ENCODE results near the gene TMA7B.
"Not testable (repeated sequence)": the region's sequence is repeated elsewhere in the genome, so short reads cannot be mapped to it uniquely, and the experiment has no call there.

Gene TMA7B

GRCh38 chr22:39933741-39934140, 26.5 kb upstream of the TMA7B start:
- no peak for DNase-seq

GRCh38 chr22:39935116-39935515, 25.1 kb upstream of the TMA7B start:
- no peak for DNase-seq

GRCh38 chr22:39935612-39936011, 24.6 kb upstream of the TMA7B start:
- no peak for DNase-seq

- DNase-seq, result no peak
Observed at GRCh38 chr22:39936523-39937145, 23.6 kb upstream of the TMA7B start.

- DNase-seq, result no peak
Observed at GRCh38 chr22:39937906-39938305, 22.3 kb upstream of the TMA7B start.

GRCh38 chr22:39938509-39939111, 21.6 kb upstream of the TMA7B start:
- DNase-seq, result no peak

- no peak for DNase-seq
Observed at GRCh38 chr22:39939830-39940229, 20.4 kb upstream of the TMA7B start.

- no peak for DNase-seq
Observed at GRCh38 chr22:39940757-39941305, 19.4 kb upstream of the TMA7B start.

GRCh38 chr22:39941601-39942000, 18.6 kb upstream of the TMA7B start:
- DNase-seq, result no peak

GRCh38 chr22:39942439-39943230, 17.6 kb upstream of the TMA7B start:
- DNase-seq, result no peak

- no peak for DNase-seq
Observed at GRCh38 chr22:39943337-39943736, 16.9 kb upstream of the TMA7B start.

- DNase-seq, result no peak
Observed at GRCh38 chr22:39943953-39944872, 16.0 kb upstream of the TMA7B start.

- no peak for DNase-seq
Observed at GRCh38 chr22:39946126-39946502, 14.1 kb upstream of the TMA7B start.

GRCh38 chr22:39946503-39947219, 13.5 kb upstream of the TMA7B start:
- DNase-seq, result no peak

GRCh38 chr22:39947220-39948216, 12.7 kb upstream of the TMA7B start:
- DNase-seq, result no peak

GRCh38 chr22:39949964-39950737, 10.0 kb upstream of the TMA7B start:
- DNase-seq, result no peak

GRCh38 chr22:39951603-39952293, 8.4 kb upstream of the TMA7B start:
- DNase-seq, result not testable (repeated sequence)

GRCh38 chr22:39952347-39952746, 7.8 kb upstream of the TMA7B start:
- DNase-seq, result no peak

- DNase-seq, result no peak
Observed at GRCh38 chr22:39953101-39953500, 7.1 kb upstream of the TMA7B start.

Data from activated gamma-delta T cell (primary cell).